Measurements from ENCODE around the gene MELK.
"Not testable (repeated sequence)": the region's sequence is repeated elsewhere in the genome, so short reads cannot be mapped to it uniquely, and the experiment has no call there.

Gene MELK

DNA sequence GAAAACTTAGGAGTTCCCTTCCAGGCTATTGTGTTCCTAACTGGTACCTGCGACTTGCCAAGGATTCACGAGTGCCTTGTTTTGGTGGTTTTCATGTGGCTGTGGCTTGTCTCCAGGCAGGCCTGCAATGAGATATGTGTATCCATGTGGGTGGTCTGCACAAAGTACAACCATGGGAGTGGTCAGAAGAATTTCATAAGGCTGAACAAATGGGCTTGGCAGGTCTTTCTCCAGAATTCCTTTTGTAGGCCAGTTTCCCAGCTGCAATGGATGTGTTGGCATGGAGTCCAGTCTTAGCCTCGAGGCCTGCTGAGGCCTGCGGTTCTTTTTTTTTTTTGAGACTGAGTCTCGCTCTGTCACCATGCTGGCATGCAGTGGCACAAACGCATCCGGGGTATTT, 28.8 kb upstream of the MELK start:
- no peak for DNase-seq (ENCODE audit: low read depth)
- TF ChIP-seq, protein P1, sequence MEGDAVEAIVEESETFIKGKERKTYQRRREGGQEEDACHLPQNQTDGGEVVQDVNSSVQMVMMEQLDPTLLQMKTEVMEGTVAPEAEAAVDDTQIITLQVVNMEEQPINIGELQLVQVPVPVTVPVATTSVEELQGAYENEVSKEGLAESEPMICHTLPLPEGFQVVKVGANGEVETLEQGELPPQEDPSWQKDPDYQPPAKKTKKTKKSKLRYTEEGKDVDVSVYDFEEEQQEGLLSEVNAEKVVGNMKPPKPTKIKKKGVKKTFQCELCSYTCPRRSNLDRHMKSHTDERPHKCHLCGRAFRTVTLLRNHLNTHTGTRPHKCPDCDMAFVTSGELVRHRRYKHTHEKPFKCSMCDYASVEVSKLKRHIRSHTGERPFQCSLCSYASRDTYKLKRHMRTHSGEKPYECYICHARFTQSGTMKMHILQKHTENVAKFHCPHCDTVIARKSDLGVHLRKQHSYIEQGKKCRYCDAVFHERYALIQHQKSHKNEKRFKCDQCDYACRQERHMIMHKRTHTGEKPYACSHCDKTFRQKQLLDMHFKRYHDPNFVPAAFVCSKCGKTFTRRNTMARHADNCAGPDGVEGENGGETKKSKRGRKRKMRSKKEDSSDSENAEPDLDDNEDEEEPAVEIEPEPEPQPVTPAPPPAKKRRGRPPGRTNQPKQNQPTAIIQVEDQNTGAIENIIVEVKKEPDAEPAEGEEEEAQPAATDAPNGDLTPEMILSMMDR (IDR thresholded peaks at IDR 0.05; ENCODE audit: low read depth, low read length, missing control alignments): no peak
- no peak overlapping the region for H3K4me3 ChIP-seq (ENCODE audit: low read depth, low read length)

DNA sequence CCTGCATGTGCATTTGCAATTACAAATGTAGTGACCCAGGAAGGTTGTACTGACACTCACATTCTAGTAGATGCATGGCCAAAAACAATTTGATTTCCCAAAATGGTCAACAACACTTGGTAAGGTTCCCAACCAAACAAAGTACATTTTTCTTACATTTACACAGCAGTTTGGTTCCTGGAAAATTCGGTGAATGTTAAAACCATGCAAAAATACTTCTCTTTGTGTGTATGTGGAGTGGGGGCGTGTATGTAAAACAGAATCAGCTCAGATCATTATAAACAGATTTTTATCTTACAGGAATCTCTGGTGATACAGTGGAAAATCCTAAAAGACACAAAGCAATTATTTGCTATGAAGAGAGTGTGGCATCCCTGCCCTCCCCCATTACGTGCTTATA, 25.1 kb upstream of the MELK start:
- DNase-seq (ENCODE audit: low read depth): no peak
- no peak overlapping the region for H3K4me3 ChIP-seq (ENCODE audit: low read depth, low read length)
- TF ChIP-seq, protein P1 (IDR thresholded peaks at IDR 0.05; ENCODE audit: low read depth, low read length, missing control alignments): no peak

DNA sequence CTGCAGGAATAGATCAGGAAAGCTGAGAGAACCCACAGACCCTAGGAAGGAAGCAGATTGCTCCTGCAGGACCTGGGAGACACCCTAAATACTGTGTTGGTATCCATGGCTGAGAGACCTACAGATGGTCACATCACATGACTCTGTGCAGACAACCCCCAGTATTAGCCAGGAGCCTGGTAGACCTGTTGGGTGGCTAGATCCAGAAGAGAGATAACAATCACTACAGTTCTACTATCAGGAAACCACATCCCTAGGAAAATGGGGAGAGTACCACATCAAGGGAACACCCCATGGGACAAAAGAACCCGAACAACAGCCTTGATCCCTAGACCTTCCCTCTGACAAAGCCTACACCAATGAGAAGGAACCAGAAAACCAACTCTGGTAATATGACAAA, 24.2 kb upstream of the MELK start:
- DNase-seq (ENCODE audit: low read depth): no peak
- TF ChIP-seq, protein P1 (IDR thresholded peaks at IDR 0.05; ENCODE audit: low read depth, low read length, missing control alignments): no peak
- no peak overlapping the region for H3K4me3 ChIP-seq (ENCODE audit: low read depth, low read length)

DNA sequence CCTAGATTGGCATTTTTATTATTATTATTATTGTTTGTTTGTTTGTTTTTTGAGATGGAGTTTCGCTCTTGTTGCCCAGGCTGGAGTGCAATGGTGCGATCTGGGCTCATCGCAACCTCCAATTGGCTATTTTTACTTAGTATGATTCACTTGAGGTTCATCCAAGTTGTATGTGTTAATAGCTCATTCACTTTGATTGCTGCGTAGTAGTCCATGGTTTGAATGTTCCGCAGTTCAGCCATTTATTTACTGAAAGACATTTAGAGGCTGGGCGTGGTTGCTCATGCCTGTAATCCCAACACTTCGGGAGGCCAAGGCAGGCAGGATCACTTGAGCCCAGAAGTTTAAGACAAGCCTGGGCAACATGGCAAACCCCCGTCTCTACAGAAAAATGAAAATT, 22.6 kb upstream of the MELK start:
- H3K4me3 ChIP-seq (ENCODE audit: low read depth, low read length): no peak overlapping the region
- TF ChIP-seq, protein P1 (IDR thresholded peaks at IDR 0.05; ENCODE audit: low read depth, low read length, missing control alignments): no peak
- no peak for DNase-seq (ENCODE audit: low read depth)

DNA sequence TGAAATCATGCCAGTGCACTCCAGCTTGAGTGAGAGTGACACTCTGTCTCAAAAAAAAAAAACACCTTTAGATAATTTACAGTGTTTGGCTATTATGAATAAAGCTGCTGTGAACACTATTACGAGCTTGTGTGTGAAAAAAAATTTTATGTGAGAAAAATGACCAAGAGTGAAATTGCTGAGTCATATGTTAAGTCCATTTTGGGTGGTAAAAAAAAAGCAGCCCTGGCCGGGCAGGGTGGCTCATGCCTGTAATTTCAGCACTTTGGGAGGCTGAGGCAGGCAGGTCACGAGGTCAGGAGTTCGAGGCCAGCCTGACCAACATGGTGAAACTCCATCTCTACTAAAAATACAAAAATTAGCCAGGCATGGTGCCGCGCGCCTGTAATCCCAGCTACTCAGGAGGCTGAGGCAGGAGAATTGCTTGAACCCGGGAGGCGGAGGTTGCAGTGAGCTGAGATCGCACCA, 22.0 kb upstream of the MELK start:
- not testable (repeated sequence) for H3K4me3 ChIP-seq (ENCODE audit: low read depth, low read length)
- DNase-seq (ENCODE audit: low read depth): peak; percentile 61

DNA sequence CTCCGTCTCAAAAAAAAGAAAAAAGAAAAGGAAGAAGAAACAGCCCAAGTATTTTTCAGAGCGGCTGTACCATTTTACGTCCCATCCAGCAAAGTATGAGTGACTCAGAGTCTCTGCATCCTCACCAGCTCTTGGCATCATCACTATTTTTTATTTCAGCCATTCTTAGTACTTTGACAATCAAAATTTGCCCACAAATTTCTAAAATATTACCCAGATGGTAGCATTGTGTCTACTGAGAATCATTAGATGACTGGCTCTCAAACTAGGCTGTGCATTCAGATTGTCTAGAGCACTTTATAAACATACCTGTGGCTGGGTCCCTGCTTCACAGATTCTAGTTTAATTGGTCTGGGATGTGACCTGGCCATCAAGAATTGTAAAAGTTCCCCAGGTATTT, 21.6 kb upstream of the MELK start:
- DNase-seq (ENCODE audit: low read depth): no peak
- no peak overlapping the region for H3K4me3 ChIP-seq (ENCODE audit: low read depth, low read length)
- TF ChIP-seq, protein P1 (IDR thresholded peaks at IDR 0.05; ENCODE audit: low read depth, low read length, missing control alignments): no peak

DNA sequence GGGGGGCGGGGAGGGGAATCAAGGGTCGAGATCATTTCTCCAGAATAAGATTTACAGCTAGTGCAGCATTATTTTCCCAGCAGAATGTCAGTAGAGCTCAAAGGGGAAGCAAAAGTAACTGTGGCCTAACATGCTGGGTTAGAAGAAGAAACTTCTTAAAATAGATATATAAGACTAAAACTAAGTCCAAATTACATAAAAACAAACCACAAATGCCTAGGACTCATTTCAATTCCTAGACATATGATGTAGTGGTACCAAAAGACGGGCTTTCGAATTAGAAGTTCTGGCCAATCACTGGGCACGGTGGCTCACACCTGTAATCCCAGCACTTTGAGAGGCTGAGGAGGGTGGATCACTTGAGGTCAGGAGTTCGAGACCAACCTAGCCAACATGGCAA, 20.8 kb upstream of the MELK start:
- TF ChIP-seq, protein P1 (IDR thresholded peaks at IDR 0.05; ENCODE audit: low read depth, low read length, missing control alignments): no peak
- no peak overlapping the region for H3K4me3 ChIP-seq (ENCODE audit: low read depth, low read length)
- no peak for DNase-seq (ENCODE audit: low read depth)

All from GM12864 (cell line).